Right kidney (tissue), 1 donor: Measurements from ENCODE around the gene FXYD3.
"Not testable (repeated sequence)": the region's sequence is repeated elsewhere in the genome, so short reads cannot be mapped to it uniquely, and the experiment has no call there.

Experiments used
- DNase-seq: peaks from one replicate; pipeline ENCODE4 v3.0.0-alpha.2; 2016

The FXYD3 gene

GRCh38 chr19:35141837-35142605 lies 26.4 kb downstream of the FXYD3 start:
- DNase-seq: no peak

- peak; percentile 73 for DNase-seq
Observed at GRCh38 chr19:35142606-35143230, 27.1 kb downstream of the FXYD3 start.

- DNase-seq: no peak
Observed at GRCh38 chr19:35143231-35143715, 27.6 kb downstream of the FXYD3 start, which contains the start of gene FXYD7. Gene FXYD7 (plus strand): TSS chr19:35143255. CDS start chr19:35143334, 79 bp downstream.

GRCh38 chr19:35143818-35144217 lies 28.2 kb downstream of the FXYD3 start:
- DNase-seq: peak; percentile 21

- no peak for DNase-seq
Observed at GRCh38 chr19:35144259-35144599, 28.6 kb downstream of the FXYD3 start.

- peak; percentile 61 for DNase-seq
Observed at GRCh38 chr19:35144600-35145436, 29.2 kb downstream of the FXYD3 start.

GRCh38 chr19:35146746-35147459 lies 31.3 kb downstream of the FXYD3 start:
- DNase-seq: no peak

- no peak for DNase-seq
Observed at GRCh38 chr19:35149463-35149862, 33.8 kb downstream of the FXYD3 start.

GRCh38 chr19:35150445-35150844 lies 34.8 kb downstream of the FXYD3 start:
- no peak for DNase-seq

GRCh38 chr19:35151273-35152065 lies 35.8 kb downstream of the FXYD3 start:
- no peak for DNase-seq

- DNase-seq: not testable (repeated sequence)
Observed at GRCh38 chr19:35153129-35153522, 37.5 kb downstream of the FXYD3 start.

- DNase-seq: peak; percentile 32
Observed at GRCh38 chr19:35153701-35154524, 38.3 kb downstream of the FXYD3 start.

- peak; percentile 47 for DNase-seq
Observed at GRCh38 chr19:35154525-35155406, 39.1 kb downstream of the FXYD3 start, which contains the start of gene FXYD5. Gene FXYD5 (plus strand): TSS chr19:35154735. CDS start chr19:35155551, 816 bp downstream.

- DNase-seq: no peak
Observed at GRCh38 chr19:35155441-35155840, 39.8 kb downstream of the FXYD3 start.

GRCh38 chr19:35155981-35156672 lies 40.5 kb downstream of the FXYD3 start:
- no peak for DNase-seq

- DNase-seq: no peak
Observed at GRCh38 chr19:35156673-35157014, 41.0 kb downstream of the FXYD3 start.

GRCh38 chr19:35157431-35157830 lies 41.8 kb downstream of the FXYD3 start:
- no peak for DNase-seq

- no peak for DNase-seq
Observed at GRCh38 chr19:35159606-35160005, 44.0 kb downstream of the FXYD3 start.
